HG03095 (cell line): Measurements from ENCODE around the gene CADM3.

Source experiments
- ATAC-seq: cut with Tn5 transposase; IDR thresholded peaks from one replicate; pipeline ENCODE4 v1.9.1; 2021; ENCODE audit warnings: moderate library complexity; ENCODE audit not compliant: unreplicated experiment

Gene CADM3, protein sequence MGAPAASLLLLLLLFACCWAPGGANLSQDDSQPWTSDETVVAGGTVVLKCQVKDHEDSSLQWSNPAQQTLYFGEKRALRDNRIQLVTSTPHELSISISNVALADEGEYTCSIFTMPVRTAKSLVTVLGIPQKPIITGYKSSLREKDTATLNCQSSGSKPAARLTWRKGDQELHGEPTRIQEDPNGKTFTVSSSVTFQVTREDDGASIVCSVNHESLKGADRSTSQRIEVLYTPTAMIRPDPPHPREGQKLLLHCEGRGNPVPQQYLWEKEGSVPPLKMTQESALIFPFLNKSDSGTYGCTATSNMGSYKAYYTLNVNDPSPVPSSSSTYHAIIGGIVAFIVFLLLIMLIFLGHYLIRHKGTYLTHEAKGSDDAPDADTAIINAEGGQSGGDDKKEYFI

DNA sequence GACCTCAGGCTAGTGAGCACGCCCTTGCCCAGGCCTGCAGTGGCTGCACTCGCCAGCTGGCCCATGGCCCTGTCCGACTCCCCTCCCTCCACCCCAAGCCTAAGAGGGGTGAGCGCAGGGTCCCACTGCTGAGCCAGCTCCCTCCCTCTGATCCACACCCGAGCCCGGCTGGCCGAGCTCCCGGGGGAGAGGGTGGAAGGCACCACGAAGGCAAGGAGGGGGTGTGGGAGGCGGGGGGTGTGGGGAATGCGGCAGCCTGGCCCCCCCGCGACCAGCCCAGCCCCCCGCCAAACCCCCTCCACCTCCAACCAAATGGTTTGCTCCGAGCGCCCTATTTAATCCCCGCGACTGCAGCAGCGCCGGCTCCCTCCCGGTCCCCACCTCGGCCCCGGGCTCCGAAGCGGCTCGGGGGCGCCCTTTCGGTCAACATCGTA is at the start of gene CADM3:
TSS of gene CADM3 (plus strand) at position 362 of the 434 bp plus-strand sequence. CDS start 151 bp downstream, outside the sequence.
- no peak for ATAC-seq

- ATAC-seq, result peak; percentile 60
Observed at GRCh38 chr1:159122005-159122621, 49.3 kb upstream of the CADM3 start.

DNA sequence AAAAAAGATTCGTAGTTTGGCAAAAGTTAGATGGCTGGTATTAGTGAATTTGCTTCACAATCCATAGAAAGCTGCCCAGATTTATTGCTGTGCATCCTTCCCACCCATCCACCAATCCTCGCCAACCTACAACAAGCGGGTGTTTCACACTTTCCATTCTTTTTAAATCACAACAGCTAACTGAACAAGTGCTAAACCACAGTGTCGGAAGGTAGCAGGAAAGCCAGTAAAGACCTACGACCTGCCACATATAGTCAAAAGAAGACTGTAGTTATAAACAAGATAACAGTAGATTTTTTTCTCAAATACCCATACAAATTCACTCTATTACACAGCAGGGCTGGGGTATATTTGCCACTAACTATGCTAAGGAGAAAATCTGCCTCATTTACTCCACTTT is 47.8 kb upstream of the CADM3 start:
- no peak for ATAC-seq

DNA sequence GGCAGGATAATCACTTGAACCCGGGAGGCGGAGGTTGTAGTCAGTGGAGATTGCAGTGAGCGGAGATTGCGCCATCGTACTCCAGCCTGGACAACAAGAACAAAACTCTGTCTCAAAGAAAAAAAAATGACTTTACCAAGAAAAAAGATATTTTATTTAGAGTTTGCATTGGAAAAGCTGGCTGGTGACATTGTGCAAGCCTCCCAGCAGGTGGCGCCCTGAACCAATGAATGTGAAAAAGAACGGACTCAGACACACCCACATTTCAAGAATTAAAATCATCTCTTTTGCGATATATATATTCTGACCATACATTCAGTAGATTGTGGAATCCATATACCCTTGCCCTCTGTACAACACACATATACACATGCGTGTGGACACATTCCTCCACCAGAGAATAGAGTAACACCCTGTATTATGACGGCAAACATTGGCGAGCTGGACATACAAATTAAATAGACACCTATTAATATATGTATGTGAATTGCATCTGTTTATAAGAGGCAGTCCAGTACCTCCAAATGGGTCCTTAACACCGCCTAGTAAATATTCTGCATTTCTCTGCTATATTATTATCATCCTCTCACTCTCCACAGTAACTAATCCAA is 39.0 kb upstream of the CADM3 start:
- ATAC-seq, result no peak

DNA sequence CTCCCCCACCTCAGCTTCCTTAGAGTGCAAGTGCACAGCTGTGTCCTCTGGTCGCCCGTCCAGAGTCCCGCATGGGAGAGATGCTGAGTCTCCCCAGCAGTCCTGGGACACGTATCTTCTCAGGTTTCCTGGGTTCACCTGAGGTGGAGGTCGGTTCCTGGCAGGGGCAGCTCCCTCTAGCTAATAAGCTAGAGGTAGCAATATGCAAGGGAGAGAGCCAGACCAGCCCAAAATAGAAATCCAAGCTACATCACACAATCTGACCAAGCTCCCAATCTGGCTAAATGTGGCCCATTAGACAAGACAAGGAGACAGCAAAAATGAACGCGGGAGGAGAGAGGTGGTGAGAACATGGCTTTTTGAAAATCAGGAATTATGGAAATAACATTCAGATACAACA is 30.9 kb upstream of the CADM3 start:
- no peak for ATAC-seq

GRCh38 chr1:159141584-159142390 is 29.6 kb upstream of the CADM3 start:
- no peak for ATAC-seq

GRCh38 chr1:159142391-159142663 is 29.1 kb upstream of the CADM3 start:
- no peak for ATAC-seq

DNA sequence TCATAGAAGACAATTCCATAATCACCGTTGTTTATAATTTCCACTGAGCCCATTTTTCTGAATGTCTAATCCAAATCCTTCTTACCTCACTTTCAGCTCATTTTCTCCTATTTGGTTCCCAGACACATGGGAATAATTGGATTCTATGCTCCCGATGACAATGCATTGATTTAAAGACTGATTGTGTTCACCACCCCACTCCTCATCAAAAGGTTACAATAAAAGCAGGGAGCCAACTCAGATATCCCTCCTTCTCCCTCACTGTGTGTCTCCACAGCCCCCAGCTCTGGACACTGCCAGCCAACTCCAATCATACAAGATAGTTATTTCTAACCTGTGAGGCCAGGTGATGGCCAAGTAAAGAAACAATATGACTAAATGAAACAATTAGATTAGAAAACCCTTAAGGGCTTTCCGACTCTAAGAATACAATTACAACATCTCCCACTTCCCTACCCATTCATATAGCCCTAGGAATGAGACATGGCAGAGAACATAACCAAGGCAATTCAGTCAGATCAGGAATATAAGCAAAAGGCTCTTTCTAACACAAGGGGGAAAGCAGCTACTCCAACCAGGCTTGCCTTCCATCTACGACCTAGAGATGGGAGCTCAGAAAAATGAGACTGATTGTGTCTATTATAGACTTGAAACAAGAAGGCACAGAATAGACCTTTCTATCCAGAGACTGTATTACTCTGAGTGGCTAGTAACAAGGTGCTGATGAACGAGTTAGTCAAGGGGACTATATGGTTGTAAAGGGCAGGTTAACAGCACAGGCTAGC is 28.5 kb upstream of the CADM3 start:
- no peak for ATAC-seq

- ATAC-seq, result no peak
Observed at GRCh38 chr1:159144571-159144970, 26.8 kb upstream of the CADM3 start.

DNA sequence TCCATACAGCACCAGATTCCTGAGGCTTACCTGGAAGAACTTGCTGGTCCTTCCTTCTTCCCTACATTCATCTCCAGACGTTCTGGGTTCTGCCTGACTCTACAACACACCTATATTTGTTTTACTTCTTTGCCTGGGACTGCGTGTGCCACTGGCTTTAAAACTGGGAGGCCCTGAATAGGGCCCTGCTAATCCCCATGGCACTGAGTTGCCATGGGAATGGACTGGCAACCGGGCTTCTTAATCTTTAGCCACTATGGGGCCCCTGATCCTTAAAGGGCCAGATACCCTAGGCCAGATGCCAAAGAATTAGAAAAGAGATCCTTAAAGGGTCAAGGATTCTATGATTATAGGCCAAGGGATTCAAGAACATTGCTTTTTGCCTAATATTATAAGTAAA is 24.4 kb upstream of the CADM3 start:
- no peak for ATAC-seq

- ATAC-seq, result no peak
Observed at GRCh38 chr1:159152031-159152430, 19.4 kb upstream of the CADM3 start.

DNA sequence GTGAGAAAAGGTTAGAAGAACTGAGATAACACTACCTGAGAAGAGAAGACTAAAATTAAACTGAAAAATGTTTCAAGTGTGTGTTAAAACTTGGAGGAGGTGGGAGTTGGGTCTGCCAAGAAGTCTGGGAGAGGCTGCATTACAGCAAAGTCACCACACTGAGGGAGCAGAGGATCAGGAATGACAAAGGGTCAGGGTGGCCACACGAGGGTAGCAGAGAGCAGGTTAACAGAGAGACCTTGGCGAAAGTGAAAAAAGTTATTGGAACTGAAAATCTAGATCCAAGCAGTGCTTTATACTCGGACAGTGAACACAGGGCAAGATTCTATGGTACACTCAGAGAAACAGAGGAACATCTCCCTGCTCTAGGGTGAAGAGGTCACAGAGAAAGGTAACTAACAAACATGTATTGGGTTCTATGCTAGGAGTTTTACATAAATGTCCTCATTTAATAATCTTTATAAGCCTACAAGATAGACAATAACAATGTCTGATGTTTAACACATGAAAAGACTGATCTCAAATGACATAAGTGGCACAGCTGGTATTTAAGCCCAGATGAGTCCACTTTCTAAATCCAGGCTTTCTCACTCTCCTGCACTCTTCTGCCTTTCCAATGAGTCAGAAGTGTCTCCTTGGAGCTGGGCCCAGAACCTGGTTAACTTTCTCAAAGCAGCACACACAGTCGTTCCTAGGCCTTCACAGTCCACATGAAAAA is 10.3 kb upstream of the CADM3 start:
- ATAC-seq, result peak; percentile 93

GRCh38 chr1:159161719-159162026 is 9.7 kb upstream of the CADM3 start:
- no peak for ATAC-seq

DNA sequence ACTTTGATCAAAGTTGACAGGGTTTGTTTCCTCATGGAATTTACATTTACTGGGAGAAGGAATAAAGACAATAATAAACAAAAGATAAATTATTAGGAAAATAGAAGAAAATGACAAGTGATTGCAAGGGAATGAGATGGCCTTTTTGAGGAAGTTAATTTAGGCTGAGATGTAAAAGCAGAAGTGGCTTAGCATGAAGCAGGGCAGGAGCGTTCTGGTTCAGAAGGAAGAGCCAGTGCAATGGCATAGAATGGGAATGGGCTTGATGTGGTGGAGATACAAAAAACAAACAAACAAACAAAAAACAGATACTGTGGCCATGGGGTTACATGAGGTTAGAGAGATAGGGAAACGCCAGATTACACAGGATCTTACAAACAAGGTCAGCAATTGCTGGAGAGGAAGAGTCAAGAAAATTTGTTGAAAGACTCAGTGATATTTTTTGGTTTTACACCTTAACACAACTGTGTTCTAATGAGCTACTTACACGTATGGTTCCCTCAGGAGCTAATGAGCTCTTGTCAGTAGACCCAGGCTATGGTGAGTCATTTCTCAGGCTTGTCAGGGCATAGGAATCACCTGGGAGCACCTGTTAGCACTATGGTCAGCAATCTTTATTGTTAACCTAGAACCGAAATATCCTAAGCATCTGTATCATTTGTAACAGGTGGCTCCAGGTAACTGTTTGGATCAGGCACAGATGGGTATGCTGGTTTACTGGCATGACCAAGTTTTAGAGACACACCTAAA is 8.7 kb upstream of the CADM3 start:
- no peak for ATAC-seq

DNA sequence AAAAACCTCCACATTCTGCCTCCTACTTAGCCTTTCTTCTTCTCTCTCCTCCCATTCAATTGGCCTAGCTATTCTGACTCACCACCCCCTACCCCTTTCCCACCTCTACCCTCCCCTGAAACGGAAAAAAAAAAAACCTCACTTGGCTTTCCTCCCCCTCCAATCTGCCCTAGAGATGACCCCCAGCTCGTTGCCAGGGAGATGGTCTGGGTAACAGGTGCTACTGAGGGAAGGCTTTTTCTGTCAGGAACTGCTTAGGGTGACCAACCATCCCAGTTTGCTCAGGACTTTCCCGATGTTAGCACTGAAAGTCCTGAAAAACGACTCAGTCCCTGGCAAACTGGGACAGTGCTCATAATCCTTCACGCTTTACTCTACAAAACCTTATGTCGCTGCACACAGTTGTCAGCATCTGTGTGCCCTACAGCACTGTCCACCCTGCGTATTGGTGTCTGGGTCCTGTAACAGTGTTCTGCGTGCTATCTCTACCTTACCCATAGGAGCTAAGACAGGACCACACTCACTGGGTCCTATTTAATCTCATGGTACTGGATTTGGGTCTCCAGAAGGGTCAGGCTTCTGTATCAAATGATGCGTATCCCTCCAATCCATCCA is 7.7 kb upstream of the CADM3 start:
- ATAC-seq, result no peak

- ATAC-seq, result no peak
Observed at GRCh38 chr1:159168043-159168442, 3.4 kb upstream of the CADM3 start.

DNA sequence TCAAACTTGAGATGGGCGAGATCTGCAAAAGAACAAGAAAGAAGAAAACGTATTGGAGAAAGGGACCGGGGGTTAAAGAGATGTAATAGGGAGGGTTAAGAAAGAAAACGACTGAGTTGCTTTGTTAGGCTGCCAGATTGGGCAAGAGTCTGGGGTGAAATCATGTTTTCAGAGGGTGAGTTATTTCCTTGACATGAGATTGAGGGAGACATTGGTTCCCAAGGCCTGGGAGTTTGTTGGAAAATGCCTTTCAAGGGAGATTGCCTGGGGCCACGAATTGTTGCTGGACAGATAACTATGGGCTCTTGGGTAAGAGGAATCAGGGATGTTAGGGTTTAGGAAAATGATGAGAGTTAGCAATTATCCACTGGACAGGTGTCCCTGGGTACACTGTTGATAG is 776 bp upstream of the CADM3 start:
- ATAC-seq, result no peak

GRCh38 chr1:159171688-159172501 is 480 bp downstream of the CADM3 start:
- ATAC-seq, result no peak
